HFFc6 (cell line): ENCODE data around the gene ELF5. TPM values are rescaled to one million over a fixed set of nuclear protein-coding genes. Genes with fewer than 3 reads are reported as not detected.

ENCODE experiments used
- DNase-seq: peaks from one replicate; pipeline ENCODE4 v3.0.0-alpha.2; 2018
- H3K27ac Mint-ChIP-seq: 2 replicates; pipeline ENCODE4 v1.8.0; 2020; ENCODE audit warnings: mild to moderate bottlenecking, mixed read lengths
- H3K27me3 Mint-ChIP-seq: 2 replicates; pipeline ENCODE4 v1.8.0; 2021; ENCODE audit warnings: mild to moderate bottlenecking, moderate library complexity, mixed read lengths; ENCODE audit not compliant: insufficient read depth
- H3K36me3 Mint-ChIP-seq: 2 replicates; pipeline ENCODE4 v1.8.0; 2021; ENCODE audit warnings: low read depth, mixed read lengths
- H3K4me1 Mint-ChIP-seq: 2 replicates; pipeline ENCODE4 v1.8.0; 2020; ENCODE audit warnings: low read depth, mixed read lengths
- H3K4me3 Mint-ChIP-seq: 2 replicates; pipeline ENCODE4 v1.8.0; 2020; ENCODE audit warnings: mild to moderate bottlenecking, moderate library complexity, mixed read lengths
- H3K9me3 Mint-ChIP-seq: 2 replicates; pipeline ENCODE4 v1.8.0; 2020; ENCODE audit warnings: mild to moderate bottlenecking, mixed read lengths
- total RNA-seq, 6 experiments: library from RNA; stranded (reverse); fragmentation: NEBNext Ultra II Directional; extraction: Animal tissue kit (Norgen Biotek cat#: 25700); gene quantifications; 2 replicates in 1 of 6; 3 replicates in 5 of 6; pipeline ENCODE4 v1.2.3, GENCODE V29; 2021
- TF ChIP-seq, protein P1 (sequence below): fragments of 200-600 bp; sonication (generic); IDR thresholded peaks from 2 replicates; pipeline ENCODE4 v1.5.0; 2021; ENCODE audit warnings: antibody characterized with exemption, mild to moderate bottlenecking

The ELF5 gene
- total RNA-seq, 6 experiments from 2014 or later: not detected

DNA sequence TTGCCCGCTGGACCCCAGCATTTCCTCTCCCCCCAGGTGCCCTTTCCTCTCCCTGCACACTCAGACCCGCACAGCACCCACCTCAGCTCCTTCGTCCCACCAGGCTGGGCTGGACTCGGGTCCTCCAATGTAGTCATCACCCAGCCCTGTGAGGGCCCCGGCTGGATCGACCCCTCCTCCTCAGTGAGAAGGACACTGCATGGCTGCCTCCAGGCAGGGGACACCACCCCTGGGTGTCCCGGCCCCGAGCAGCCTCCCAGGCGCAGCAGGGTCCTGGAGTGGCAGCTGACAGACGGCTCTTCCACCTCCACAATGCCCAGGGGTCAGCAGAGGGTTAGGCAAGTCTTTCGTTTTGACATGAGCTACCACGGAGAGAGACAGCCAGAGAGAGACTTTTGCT lies 11.1 kb upstream of the ELF5 start:
- H3K27ac Mint-ChIP-seq: no peak overlapping the region
- H3K9me3 Mint-ChIP-seq: no peaks in the 10 kb centered on the region
- no peak for DNase-seq
- H3K36me3 Mint-ChIP-seq: no peaks in the 10 kb centered on the region
- peaks cover 6% of the 10 kb centered on the region; the same call in 1 of the 2 replicates for H3K4me1 Mint-ChIP-seq
- H3K27me3 Mint-ChIP-seq: peaks cover 23% of the 10 kb centered on the region
- TF ChIP-seq, protein P1, sequence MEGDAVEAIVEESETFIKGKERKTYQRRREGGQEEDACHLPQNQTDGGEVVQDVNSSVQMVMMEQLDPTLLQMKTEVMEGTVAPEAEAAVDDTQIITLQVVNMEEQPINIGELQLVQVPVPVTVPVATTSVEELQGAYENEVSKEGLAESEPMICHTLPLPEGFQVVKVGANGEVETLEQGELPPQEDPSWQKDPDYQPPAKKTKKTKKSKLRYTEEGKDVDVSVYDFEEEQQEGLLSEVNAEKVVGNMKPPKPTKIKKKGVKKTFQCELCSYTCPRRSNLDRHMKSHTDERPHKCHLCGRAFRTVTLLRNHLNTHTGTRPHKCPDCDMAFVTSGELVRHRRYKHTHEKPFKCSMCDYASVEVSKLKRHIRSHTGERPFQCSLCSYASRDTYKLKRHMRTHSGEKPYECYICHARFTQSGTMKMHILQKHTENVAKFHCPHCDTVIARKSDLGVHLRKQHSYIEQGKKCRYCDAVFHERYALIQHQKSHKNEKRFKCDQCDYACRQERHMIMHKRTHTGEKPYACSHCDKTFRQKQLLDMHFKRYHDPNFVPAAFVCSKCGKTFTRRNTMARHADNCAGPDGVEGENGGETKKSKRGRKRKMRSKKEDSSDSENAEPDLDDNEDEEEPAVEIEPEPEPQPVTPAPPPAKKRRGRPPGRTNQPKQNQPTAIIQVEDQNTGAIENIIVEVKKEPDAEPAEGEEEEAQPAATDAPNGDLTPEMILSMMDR: no peak
- H3K4me3 Mint-ChIP-seq: no peak overlapping the region

DNA sequence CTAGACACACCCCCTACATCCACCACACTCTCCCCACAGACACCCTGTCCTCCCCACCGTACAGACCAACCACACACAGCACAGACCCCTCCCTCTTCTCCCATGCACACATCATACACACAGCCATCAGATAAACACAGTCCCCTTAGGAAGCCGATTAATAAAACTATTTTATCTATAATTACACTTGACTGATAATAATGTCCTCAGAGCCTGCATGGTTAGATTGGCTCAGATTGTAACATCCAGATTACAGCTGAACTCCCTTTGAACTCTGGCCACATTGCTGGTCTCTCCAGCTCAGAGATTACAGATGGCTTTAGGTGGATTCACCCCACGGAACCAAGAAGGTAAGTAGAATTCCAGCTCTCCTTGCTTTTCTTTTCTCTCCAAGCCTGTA lies 9.5 kb upstream of the ELF5 start:
- Mint-ChIP-seq H3K9me3 (no peaks in the 10 kb centered on the region), H3K27ac (no peak overlapping the region), H3K36me3 (no peaks in the 10 kb centered on the region), H3K4me3 (no peak overlapping the region), H3K4me1 (peaks cover 6% of the 10 kb centered on the region; the same call in 1 of the 2 replicates), H3K27me3 (peaks cover 23% of the 10 kb centered on the region)
- no peak for DNase-seq
- TF ChIP-seq, protein P1: no peak

DNA sequence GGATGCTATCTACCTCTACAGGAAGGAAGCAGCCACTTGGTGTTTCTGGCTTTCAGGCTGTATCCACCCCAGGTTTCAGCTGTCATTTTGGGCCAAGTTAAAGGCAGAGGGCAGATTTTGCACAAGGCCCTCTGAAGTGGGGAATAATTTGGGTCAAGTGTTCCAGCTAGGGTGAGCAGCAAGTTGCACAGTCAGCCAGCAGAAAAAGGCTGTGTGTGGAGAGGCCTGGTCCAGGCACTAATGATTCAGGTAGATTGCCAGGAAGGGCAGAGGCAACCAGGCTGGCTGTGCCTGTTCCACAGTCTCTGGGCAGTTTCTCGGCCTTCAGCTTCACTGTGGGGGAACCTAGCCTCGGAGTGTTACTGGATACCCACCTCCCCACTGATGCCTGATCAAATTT lies 8.6 kb upstream of the ELF5 start:
- no peak for DNase-seq
- peaks cover 22% of the 10 kb centered on the region for H3K27me3 Mint-ChIP-seq
- H3K9me3 Mint-ChIP-seq: no peaks in the 10 kb centered on the region
- H3K36me3 Mint-ChIP-seq: no peaks in the 10 kb centered on the region
- H3K27ac Mint-ChIP-seq: no peak overlapping the region
- TF ChIP-seq, protein P1: no peak
- peaks cover 6% of the 10 kb centered on the region; the same call in 1 of the 2 replicates for H3K4me1 Mint-ChIP-seq
- no peak overlapping the region for H3K4me3 Mint-ChIP-seq

DNA sequence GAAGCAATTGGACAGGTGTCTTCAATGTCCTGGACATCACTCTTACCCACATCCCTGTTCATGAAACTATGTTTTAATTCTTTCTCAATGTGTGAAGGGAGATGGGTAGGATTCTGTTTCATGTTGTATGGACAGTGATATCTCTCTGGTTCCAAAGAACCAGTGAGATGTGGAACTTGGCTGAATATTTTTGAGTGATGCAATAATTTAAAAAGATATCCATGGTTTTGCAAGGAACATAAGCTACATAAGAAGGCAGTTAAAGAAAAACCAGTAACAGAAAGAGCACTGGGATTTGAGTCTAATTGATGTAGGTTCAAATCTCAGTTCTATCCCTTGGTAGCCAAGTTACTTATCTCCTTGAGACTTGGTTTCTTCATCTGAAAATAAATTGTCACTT lies 7.7 kb upstream of the ELF5 start:
- H3K27ac Mint-ChIP-seq: no peak overlapping the region
- no peaks in the 10 kb centered on the region for H3K36me3 Mint-ChIP-seq
- no peaks in the 10 kb centered on the region for H3K9me3 Mint-ChIP-seq
- H3K4me1 Mint-ChIP-seq: peaks cover 2% of the 10 kb centered on the region; the same call in 1 of the 2 replicates
- peaks cover 19% of the 10 kb centered on the region for H3K27me3 Mint-ChIP-seq
- no peak for DNase-seq
- TF ChIP-seq, protein P1: no peak
- H3K4me3 Mint-ChIP-seq: no peak overlapping the region

DNA sequence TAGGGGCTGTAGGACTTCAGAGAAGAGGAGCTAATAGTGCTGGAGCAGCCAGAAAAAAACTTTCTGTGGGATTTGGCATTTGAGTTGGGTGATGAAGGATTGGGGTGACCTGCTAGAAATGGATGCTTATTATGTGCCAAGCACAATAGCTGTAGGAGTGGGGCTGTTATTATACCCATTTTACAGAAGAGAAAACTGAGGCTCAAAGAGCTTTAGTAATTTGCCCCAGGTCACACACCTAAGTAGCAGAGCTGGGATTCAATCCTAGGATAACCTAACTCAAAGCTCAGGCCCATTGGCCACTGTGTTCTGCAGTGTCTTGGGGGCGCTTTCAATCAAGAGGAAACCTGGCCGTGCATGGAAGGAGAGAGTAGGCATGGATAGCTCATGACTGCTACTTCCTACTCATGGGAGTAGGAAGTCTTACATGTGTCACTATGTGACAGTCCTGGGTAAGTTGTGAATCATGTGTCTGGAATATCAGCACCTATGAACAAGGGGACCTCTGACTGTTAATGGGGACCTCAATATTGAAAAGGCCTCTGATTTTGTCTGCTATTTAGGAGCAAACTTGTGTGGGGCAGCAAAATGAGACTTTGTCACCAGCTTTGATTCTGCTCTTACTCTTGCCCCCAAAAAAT lies 6.1 kb upstream of the ELF5 start:
- H3K9me3 Mint-ChIP-seq: no peaks in the 10 kb centered on the region
- TF ChIP-seq, protein P1: no peak
- peaks cover 7% of the 10 kb centered on the region for H3K27me3 Mint-ChIP-seq
- DNase-seq: no peak
- H3K27ac Mint-ChIP-seq: no peak overlapping the region
- H3K36me3 Mint-ChIP-seq: no peaks in the 10 kb centered on the region
- no peaks in the 10 kb centered on the region for H3K4me1 Mint-ChIP-seq
- H3K4me3 Mint-ChIP-seq: no peak overlapping the region
